Measurements from ENCODE around the gene CYP2S1.
"Not testable (repeated sequence)": the region's sequence is repeated elsewhere in the genome, so short reads cannot be mapped to it uniquely, and the experiment has no call there.

Gene CYP2S1

DNA sequence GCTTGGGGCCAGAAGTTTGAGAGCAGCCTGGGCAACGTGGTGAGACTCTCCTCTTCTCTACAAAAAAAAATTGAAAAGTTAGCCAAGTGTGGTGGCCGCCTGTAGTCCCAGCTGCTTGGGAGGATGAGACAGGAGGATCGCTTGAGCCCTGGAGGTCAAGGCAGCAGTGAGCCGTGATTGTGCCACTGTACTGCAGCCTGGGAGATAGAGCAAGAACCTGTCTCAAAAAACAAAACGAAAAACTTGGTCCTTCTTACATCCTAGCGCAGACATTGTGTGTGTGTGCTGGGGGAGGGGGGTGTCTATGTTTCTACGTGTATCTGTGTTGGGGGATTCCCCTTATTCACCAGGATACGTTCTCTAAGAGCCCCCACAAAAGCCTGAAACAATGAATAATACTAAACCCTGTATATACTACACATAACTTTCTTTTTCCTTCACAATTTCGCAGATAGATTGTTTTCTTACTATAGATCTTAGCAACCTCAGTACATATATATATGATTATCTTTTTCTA lies 33.9 kb downstream of the CYP2S1 start:
- no peak for DNase-seq

GRCh38 chr19:41228486-41228885 lies 35.5 kb downstream of the CYP2S1 start:
- DNase-seq, result no peak

GRCh38 chr19:41229338-41229737 lies 36.3 kb downstream of the CYP2S1 start:
- not testable (repeated sequence) for DNase-seq

DNA sequence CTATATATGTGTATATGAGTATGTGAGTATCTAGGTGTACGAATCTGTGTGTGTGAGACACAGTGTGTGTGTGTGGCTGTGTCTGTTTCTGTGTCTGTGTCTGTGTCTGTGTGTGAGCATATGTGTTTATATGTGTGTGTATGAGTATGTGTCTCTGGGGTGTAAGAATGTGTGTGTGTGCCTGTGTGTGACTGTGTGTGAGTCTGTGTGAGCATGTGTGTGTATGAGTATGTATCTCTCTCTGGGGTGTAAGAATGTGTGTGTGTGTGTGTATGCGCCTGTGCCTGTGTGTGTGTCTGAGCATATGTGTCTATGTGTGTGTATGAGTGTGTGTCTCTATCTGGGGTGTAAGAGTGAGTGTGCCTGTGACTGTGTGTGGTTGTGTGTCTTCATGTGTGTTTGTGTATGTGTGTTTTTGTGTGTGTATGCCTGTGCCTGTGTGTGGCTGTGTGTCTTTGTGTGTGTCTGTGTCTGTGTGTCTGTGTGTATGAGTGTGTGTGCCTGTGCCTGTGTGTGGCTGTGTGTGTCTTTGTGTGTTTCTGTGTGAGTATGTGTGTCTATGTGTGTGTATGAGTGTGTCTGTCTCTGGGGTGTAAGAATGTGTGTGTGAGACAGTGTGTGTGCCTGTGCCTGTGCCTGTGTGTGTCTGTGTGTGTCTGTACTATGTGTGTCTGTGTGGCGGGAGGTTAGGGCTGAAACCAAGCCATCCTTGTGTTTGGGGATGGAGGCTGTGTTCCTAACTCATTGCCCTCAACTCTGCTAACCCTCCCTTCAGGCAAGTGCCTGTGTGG lies 37.2 kb downstream of the CYP2S1 start:
- DNase-seq, result no peak

DNA sequence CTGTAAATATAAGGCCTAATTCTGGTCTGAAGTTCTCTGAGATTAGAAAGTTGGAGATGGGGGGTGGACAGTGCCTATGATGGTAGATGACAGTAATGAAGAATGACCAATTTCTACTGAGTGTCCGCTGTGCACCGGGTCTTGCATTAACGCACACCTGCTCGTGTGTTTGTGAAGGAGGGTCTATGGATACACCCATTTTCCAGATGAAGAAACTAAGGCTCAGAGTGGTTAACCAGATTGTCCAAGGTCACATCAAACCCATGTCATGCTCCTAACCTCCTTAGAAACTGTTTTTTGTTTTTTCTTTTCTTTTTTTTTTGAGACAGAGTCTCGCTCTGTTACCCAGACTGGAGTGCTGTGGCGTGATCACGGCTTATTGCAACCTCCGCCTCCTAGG lies 39.7 kb downstream of the CYP2S1 start:
- no peak for DNase-seq

GRCh38 chr19:41233748-41234240 lies 40.8 kb downstream of the CYP2S1 start:
- DNase-seq, result peak; percentile 32

DNA sequence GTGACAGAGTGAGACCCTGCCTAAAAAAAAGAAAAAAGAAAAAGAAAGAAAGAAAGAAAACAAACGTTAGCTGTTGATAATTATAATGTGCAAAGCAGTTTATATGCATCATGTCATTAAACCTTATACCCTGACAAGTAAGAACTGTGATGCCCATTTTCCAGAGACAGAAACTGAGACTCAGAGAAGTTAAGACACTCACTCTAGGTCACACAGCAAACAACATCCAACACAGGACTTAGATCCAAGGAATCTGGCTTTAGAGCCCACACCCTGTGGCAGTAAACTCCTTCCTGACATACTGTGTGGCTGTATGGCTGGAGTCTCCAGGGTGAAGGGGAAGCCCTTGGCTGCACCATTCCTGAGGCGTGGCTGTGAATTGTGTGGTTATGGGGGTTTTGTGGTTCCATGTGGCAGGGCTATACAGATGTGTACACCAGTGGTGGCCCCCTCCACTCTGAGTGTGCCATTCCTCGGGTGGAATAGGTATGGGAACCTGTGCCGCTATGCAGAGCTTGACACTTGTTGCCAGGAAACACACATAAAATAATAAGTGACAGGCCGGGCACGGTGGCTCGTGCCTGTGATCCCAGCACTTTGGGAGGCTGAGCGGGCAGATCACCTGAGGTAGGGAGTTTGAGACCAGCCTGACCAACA lies 41.6 kb downstream of the CYP2S1 start:
- DNase-seq, result no peak

GRCh38 chr19:41235480-41235879 lies 42.5 kb downstream of the CYP2S1 start:
- no peak for DNase-seq

GRCh38 chr19:41238244-41238643 lies 45.2 kb downstream of the CYP2S1 start:
- no peak for DNase-seq

DNA sequence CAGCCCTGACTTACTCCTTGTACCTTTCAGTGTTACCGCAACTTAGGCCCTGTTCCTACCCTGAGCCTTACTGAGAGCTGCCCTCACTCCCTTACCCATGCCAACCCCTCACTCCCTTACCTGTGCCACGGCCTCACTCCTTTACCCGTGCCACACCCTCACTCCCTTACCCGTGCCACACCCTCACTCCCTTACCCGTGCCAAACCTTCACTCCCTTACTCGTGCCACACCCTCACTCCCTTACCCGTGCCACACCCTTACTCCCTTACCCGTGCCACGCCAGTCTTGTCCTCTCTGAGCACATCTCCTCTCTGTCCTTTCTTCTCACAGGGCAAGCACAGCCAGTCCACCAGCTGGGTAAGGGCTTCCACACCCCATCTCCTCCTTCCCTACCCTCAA lies 46.3 kb downstream of the CYP2S1 start:
- no peak for DNase-seq

GRCh38 chr19:41239961-41240574 lies 47.0 kb downstream of the CYP2S1 start:
- no peak for DNase-seq

GRCh38 chr19:41241859-41242258 lies 48.8 kb downstream of the CYP2S1 start:
- no peak for DNase-seq

- DNase-seq, result no peak
Measured at GRCh38 chr19:41244117-41244516, 51.1 kb downstream of the CYP2S1 start.

DNA sequence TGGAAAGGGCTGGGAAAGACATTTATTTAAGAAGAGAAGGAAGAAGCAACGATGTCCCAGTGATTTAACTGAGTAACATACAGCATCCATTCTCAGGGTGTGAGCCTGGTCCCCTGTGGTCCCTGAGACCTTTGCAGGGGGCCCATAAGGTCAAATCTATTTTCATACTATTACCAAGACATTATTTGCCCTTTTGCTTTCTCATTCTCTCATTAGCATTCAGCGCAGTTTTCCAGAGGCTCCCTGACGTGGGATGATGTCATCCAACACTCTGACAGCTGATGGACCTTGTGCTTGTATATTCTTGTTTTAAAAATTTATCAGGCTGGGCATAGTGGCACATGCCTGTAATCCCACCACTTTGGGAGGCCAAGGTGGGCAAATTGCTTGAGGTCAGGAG lies 52.8 kb downstream of the CYP2S1 start:
- no peak for DNase-seq

DNA sequence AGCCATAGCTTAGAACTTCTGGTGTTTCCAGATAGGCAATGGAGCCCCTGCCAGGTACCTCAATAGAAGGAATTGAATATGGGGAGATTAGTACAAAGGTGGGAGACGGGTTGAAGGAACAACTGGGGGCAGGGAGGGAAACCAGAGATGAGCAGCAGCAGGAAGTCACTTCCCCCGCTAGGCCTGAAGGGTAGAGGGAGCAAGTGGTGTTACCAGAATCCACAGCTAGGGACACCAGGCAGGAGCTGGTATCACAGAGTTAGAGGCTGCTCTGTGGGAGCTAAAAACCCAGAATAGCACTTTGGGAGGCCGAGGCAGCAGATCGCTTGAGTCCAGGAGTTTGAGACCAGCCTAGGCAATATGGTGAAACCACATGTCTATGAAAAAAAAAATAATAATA lies 55.9 kb downstream of the CYP2S1 start:
- DNase-seq, result no peak

DNA sequence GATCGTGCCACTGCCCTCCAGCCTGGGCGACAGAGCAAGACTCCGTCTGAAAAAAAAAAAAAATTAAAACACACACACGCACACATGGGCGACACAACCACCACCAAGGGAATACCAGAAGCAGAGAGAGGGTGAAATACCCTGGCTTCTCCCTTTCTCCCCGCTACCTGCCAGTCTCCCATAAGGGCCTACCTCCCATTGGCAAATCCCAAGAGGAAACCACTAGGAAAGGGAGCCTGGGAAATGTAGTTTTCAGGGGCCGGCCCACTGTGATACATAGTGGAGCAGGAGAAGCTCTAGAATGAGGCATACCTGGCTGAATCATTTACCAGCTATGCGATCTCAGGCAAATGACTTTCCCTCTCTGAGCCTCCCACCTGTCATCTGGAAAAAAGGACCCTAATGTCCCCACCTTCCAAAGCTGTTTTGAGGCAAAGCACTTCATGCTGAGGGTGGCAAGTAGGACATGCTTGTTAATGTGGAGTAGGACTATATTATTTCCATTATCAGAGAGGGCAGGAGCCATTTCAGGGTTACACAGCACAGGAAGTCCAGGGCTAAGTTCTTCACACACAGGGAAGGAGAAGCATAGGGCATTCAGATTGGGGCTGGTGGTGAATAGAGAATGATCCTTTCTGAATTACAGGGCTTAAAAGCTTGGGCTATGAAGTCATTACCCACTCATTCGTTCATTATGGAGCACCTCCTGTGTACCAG lies 56.8 kb downstream of the CYP2S1 start:
- DNase-seq, result no peak

DNA sequence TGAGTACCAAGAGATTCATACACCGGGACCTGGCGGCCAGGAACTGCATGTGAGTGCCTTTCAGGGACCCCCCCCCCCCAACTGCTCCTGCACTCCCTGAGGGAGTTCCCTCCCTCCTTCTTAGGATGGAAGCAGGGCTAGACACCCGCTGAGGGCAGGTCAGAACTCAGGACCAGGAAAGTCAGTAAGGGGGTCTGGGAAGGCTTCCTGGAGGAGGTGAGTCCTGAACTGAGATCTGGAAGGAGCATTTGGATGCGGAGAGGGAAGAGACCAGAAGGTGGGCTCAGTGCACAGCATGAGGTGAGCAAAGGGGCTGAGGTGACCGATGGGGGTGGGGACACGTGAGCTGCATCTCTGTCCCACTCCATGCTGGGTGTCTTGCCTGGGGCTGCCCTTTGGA lies 60.6 kb downstream of the CYP2S1 start:
- DNase-seq, result no peak

- DNase-seq, result no peak
Measured at GRCh38 chr19:41255171-41255570, 62.2 kb downstream of the CYP2S1 start.
